HepG2 (cell line): ENCODE results near the gene STX5. TPM values are rescaled to one million over a fixed set of nuclear protein-coding genes. Genes with fewer than 3 reads are reported as not detected.

Experiments used
- CCDC6 ChIP-seq: sonication (generic); formaldehyde crosslinking; IDR thresholded peaks from 2 replicates; pipeline ENCODE4 v1.8.1; 2022; ENCODE audit warnings: mild to moderate bottlenecking, missing genetic modification reagents, moderate library complexity
- ELF1 ChIP-seq: sonication (generic); formaldehyde crosslinking; IDR thresholded peaks from 2 replicates; pipeline ENCODE4 v1.4.0; 2020; ENCODE audit warnings: missing genetic modification reagents
- GFI1 ChIP-seq: sonication (generic); formaldehyde crosslinking; IDR thresholded peaks from 2 replicates; pipeline ENCODE4 v1.5.0; 2020; ENCODE audit warnings: missing genetic modification reagents, mild to moderate bottlenecking, borderline replicate concordance
- HDAC1 ChIP-seq: sonication (generic); formaldehyde crosslinking; IDR thresholded peaks from 2 replicates; pipeline ENCODE4 v1.5.1; 2020; ENCODE audit warnings: mild to moderate bottlenecking, missing genetic modification reagents
- JUND ChIP-seq: sonication (generic); formaldehyde crosslinking; IDR thresholded peaks from 2 replicates; pipeline ENCODE4 v1.8.0; 2022; ENCODE audit warnings: mild to moderate bottlenecking, missing genetic modification reagents
- KAT7 ChIP-seq: IDR thresholded peaks from 2 replicates; pipeline ENCODE4 v1.6.1; 2018; ENCODE audit warnings: borderline replicate concordance, missing compliant biosample characterization
- KLF16 ChIP-seq, 2 experiments: sonication (generic) in 1 of 2; formaldehyde crosslinking in 1 of 2; IDR thresholded peaks; 2 replicates each; pipeline versions ENCODE4 v1.6.1 to v1.8.0; 2016 to 2023; ENCODE audit warnings: missing genetic modification reagents in 2 of 2, missing compliant biosample characterization in 1 of 2
- KMT2A ChIP-seq: sonication (generic); formaldehyde crosslinking; IDR thresholded peaks from 2 replicates; pipeline ENCODE4 v1.4.0; 2020; ENCODE audit warnings: missing genetic modification reagents
- LBX2 ChIP-seq: sonication (generic); formaldehyde crosslinking; IDR thresholded peaks from 2 replicates; pipeline ENCODE4 v1.5.0; 2020; ENCODE audit warnings: missing genetic modification reagents, mild to moderate bottlenecking, borderline replicate concordance
- NFYB ChIP-seq: sonication (generic); formaldehyde crosslinking; IDR thresholded peaks from 2 replicates; pipeline ENCODE4 v1.4.0; 2020; ENCODE audit warnings: missing genetic modification reagents
- ONECUT2 ChIP-seq: sonication (generic); formaldehyde crosslinking; IDR thresholded peaks from 2 replicates; pipeline ENCODE4 v1.4.0; 2020; ENCODE audit warnings: missing genetic modification reagents
- RBFOX2 ChIP-seq: fragments of 200-400 bp; formaldehyde crosslinking; IDR thresholded peaks from 2 replicates; pipeline ENCODE4 v1.6.1; 2017; ENCODE audit warnings: low read depth, mild to moderate bottlenecking, low read length
- STAT5B ChIP-seq: sonication (generic); formaldehyde crosslinking; IDR thresholded peaks from 2 replicates; pipeline ENCODE4 v1.4.0; 2020; ENCODE audit warnings: missing genetic modification reagents
- SYNCRIP ChIP-seq: fragments of 200-400 bp; formaldehyde crosslinking; IDR thresholded peaks from 2 replicates; pipeline ENCODE4 v1.6.1; 2018; ENCODE audit warnings: mild to moderate bottlenecking, low read depth, low read length; ENCODE audit not compliant: insufficient read depth
- ZKSCAN1 ChIP-seq: fragments of 150-350 bp; IDR thresholded peaks from 2 replicates; pipeline ENCODE4 v1.6.1; 2014; ENCODE audit warnings: low read length
- ZNF407 ChIP-seq: sonication (generic); formaldehyde crosslinking; IDR thresholded peaks from one replicate; pipeline ENCODE4 v1.5.1; 2020; ENCODE audit warnings: mild to moderate bottlenecking, missing genetic modification reagents; ENCODE audit errors: not compliant biosample characterization
- ZNF614 ChIP-seq: IDR thresholded peaks from 2 replicates; pipeline ENCODE4 v1.6.1; 2018; ENCODE audit warnings: missing biosample characterization, missing genetic modification reagents, inconsistent platforms, borderline replicate concordance
- ZNF710 ChIP-seq: sonication (generic); formaldehyde crosslinking; IDR thresholded peaks from 2 replicates; pipeline ENCODE4 v1.5.0; 2020; ENCODE audit warnings: mild to moderate bottlenecking, missing genetic modification reagents, borderline replicate concordance
- polyA plus RNA-seq, 8 experiments: library from polyadenylated mRNA; depleted of rRNA in 3 of 8; stranded (reverse) in 7 of 8; unstranded in 1 of 8; fragments of >200 nt; fragmentation: Illumina TruSeq in 4 of 8; extraction: Trizol in 4 of 8; gene quantifications; 2 replicates each; pipeline versions ENCODE4 v1.2.1 to v1.2.3, GENCODE V29; 2011 to 2016; ENCODE audit warnings: low read depth in 4 of 8, missing spikeins in 1 of 8, mixed read lengths in 1 of 8; ENCODE audit not compliant: insufficient read depth in 1 of 8
- total RNA-seq, 5 experiments: library from RNA; depleted of rRNA; stranded (reverse); fragments of >200 nt; fragmentation: Illumina TruSeq; extraction: Trizol; gene quantifications; 2 replicates each; pipeline ENCODE4 v1.2.3, GENCODE V29; 2016; ENCODE audit warnings: low read depth in 1 of 5

STX5 gene
- total and polyA plus RNA-seq, 2 of the 13 experiments (the other 11 are each of a cell fraction or from before 2014, with no cell fraction given) = 26.9 to 30.0 TPM

GRCh38 chr11:62855571-62856332 is 23.9 kb upstream of the STX5 start (continued):
- TF ChIP-seq JUND (CRISPR knock-in tag) = peak; percentile 71; the same call in 1 of the 2 replicates
- peak; percentile 27; the same call in 1 of the 2 replicates for TF ChIP-seq GFI1
- TF ChIP-seq CCDC6 = peak; percentile 86
- 0 out of 2 replicates have a peak, but pooled peaks have one; percentile 40 for TF ChIP-seq ZKSCAN1
- peak; percentile 83; the same call in 1 of the 2 replicates for TF ChIP-seq KAT7 (CRISPR knock-in tag)
- peak; percentile 98 for TF ChIP-seq KMT2A
- peak in 1 of 2 experiments; percentile 98; a peak in 2 of 4 replicates for TF ChIP-seq KLF16 (CRISPR knock-in tag; IDR thresholded peaks at IDR 0.05)
- peak; percentile 63 for TF ChIP-seq ELF1 (CRISPR knock-in tag)
- TF ChIP-seq RBFOX2 = peak; percentile 89
- peak; percentile 94 for TF ChIP-seq ZNF407 (CRISPR knock-in tag)
- peak; percentile 92 for TF ChIP-seq HDAC1
- TF ChIP-seq ONECUT2 (CRISPR knock-in tag) = 0 out of 2 replicates have a peak, but pooled peaks have one; percentile 48
- no peak for TF ChIP-seq ZNF710 (CRISPR knock-in tag)
- peak; percentile 97; the same call in 1 of the 2 replicates for TF ChIP-seq LBX2 (CRISPR knock-in tag)
- TF ChIP-seq SYNCRIP = no peak
- TF ChIP-seq NFYB (CRISPR knock-in tag) = peak; percentile 23; the same call in 1 of the 2 replicates
- TF ChIP-seq STAT5B (CRISPR knock-in tag) = no peak
- TF ChIP-seq ZNF614 (CRISPR knock-in tag) = peak; percentile 81
